ENCODE measurements around the gene BCL2A1.
A peak's percentile ranks its signal among the peaks of the same experiment; 100 is the strongest.
"Not testable (repeated sequence)": the region's sequence is repeated elsewhere in the genome, so short reads cannot be mapped to it uniquely, and the experiment has no call there.

Gene BCL2A1

DNA sequence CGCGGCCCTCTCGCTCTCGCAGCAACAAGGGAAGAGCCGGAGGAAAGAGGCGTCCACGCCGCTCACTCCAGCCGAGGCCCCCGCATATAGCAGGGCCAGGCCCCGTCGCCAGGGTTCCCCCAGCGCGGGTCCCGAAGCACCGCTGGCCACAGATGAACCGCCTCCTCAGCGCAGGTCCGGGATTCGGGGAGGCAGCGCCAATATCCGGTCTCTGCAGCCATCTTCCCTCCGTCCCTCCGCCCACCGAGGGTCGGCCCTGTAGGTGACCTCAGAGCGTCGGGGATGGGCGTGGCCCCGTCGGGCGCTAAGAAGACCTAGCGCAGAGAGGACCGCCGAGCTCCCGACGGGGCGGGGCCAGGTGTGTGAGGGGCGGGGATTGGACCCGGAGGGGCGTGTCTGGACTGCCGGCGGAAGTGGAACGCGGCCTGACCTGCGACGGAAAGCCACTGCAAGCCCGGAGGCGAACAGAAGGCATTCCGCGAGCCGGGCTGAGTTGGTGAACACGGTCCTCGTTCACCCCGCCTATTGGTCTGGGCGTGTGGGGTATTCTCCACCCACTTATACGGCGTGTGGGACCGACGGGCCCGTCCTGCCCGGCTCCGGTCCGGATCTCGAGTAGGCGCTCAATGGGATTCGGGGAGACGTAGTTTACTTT lies 47.4 kb downstream of the BCL2A1 start:
- peak; percentile 97 for DNase-seq (ENCODE audit: low spot score)

DNA sequence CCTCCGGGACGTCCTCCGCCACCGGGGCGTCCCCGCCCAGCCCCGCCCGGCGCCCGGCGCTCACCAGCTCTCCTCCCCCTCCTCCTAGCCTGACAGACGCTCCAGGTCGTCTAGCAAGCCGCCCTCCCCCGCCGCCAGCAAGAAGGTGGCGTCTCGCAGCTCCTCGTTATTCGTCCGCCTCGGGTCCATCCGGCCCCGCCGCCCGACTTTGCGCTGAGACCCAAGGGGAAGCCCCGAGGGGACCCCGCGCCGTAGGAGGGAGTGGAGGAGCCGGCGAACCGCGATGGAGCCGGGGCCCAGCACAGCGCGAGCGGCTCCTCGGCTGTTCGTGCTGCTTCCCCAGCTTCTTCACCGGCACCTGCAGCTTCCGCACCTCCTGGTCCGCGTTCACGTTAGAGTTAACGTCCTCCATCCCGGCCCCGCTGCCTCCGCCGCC lies 47.9 kb downstream of the BCL2A1 start:
- DNase-seq (ENCODE audit: low spot score): peak; percentile 70

DNA sequence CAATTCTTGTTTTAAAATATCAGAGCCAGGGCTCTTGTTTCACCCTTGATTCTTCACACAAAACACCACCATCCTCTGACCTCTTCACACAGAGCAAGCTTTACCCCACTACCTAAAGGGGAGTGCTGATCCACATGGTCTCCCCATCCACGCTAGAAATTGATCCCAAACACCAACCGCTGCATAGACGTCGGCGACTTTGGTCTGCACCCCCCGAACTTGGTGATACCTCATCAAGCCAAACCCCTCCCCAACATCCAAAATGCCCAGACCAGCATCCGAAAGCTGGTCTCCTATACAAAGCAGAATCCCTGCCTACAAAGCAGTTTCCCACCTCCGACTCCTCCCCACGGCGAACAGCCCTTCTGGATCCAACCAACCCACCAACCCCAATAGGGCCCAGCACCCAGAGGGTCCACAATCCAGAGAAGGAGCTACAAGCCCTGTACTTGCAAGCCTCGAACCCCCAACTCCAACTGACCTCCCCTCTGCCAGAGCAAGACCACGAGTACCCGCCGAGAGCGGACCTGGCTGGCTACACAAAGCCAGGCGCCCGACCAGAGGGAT lies 48.4 kb downstream of the BCL2A1 start:
- no peak for DNase-seq (ENCODE audit: low spot score)

DNA sequence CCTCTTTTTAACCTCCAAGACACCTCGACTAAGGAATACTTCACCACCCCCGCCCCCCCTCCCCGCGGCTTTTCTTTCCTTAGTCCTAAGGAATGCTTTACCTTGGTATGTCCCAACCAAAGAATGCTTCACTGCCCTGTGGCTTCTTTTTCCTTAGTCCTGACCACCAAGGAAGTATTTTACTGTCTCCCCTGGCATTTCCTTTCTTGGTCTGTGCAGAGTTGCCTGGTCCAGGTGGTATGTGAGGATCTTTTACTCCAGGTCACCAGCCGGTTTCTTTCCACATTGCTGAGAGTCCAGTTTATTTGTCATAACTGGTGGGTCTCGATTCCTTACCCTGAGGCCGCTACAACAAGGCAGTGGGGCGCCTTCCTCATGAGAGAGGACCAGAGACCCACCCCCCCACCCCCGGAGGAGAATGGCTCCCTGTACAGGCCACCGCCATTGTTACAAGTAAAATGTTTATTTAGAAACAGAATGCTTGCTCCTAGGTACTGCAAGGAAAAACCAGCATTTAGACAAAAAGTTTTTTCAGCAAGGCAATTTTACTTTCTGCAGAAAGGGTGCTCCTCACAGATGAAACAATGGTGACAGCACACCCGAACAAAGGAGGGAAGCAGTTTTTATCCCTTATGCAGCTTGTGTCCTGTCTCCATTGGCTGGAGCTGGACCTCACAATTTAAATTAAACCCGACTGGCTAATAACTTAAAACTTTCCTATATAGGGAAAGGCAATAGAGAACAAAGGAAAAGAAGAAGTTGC lies 51.1 kb downstream of the BCL2A1 start:
- DNase-seq (ENCODE audit: low spot score): no peak

DNA sequence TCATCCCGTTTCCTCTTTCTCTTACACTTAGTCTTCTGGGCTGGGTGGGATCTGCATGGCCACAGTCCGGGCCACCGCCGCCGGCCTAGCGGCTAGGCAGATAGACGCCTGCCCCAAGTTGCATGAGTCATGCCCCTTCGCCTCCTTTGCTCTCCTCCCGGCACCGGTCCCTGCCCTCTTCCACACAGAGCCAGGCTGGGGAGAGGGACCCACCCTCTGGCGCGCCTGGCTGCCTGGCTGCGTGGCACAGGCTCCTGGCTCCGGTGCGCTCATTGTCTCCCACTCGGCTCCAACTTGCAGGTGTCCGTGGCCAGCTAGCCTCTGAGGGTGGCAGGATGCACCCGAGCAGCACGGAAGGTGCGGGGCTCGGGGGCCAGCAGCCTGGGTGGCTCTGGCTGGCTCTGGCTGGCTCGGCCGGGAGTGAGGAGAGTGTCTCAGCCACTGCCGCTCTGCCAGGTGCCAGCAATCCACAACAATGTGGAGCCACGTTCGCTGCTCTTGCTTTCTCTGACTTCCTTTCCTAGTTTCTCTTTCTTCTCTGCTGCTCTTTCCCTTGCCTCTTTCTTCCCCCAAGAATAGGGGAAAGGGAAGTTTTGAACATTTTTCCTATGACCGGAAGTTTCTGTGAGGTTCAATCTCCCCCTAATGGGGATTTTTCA lies 51.8 kb downstream of the BCL2A1 start:
- DNase-seq (ENCODE audit: low spot score): no peak

DNA sequence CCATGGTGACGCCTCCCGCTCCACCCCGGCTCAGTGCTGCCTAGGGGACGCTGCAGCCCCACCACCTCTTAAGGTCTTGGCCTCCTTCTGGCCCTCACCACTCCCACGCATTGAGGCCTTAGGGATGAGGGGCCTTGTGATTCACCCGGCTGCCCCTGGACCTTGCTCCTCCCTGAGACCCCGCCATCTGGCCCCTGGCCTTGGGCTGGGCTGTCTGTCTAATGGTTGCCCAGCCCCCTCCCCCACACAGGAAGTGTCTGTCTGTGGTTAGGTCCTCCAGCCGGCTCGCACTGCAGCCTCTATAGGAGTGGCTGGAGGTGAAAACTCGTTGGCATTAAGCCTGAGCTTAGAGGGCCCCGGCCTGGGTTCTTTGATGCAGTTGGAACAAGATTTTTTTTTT lies 52.7 kb downstream of the BCL2A1 start:
- no peak for DNase-seq (ENCODE audit: low spot score)

DNA sequence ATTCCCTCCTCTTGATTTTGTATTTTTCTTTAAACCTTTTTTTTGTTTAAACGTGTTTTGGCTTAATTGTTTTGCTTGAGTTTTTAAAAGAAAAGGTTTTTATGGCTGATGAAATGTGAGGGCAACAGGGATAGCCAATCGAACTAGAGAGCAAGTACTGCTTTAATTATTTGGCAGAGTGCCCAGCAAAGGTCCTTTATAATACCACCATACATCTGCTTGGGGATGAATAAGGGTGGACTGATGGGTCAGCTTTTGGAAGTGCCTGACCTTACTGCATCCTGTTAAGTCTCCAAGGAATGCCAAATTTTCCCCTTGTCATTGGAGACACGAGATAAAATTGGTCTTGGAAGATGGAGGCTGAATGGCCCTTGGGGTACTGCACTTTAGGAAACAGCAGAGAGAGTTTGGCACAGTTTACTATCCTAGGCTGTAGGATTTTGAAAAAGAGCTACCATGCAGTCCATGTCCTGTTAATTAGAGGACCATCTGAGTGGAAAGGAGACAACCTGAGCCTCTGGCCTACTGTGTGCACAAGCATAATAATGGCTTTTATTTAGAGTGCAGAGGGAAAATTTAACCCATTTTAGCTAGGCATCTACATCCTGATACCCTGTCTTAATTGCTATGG lies 54.4 kb downstream of the BCL2A1 start:
- no peak for DNase-seq (ENCODE audit: low spot score)

DNA sequence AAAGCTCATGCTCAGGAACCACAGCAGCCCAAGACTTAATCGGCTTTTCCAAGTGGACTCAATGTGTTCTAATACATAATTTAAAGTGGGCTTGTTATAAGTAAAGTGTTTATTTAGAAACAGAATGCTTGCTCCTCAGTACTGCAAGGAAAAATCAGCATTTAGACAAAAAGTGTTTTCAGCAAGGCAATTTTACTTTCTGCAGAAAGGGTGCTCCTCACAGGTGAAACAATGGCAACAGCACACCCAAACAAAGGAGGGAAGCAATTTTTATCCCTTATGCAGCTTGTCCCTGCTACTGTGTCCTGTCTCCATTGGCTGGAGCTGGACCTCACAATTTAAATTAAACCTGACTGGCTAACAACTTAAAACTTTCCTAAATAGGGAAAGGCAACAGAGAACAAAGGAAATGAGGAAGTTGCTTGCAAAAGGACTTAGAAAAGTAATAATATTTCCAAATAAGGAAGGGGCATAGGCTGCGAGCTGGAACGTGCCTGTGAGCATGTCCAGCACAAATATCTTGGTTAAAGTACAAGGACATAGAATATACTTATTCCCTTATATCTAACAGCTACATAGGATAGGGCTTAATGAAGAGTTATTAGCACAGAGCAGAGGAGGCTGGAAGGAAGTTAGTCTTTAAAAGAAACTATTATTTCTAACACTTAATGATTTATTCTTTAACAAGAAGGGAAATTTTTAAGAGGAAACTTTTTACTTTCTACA lies 55.1 kb downstream of the BCL2A1 start:
- DNase-seq (ENCODE audit: low spot score): not testable (repeated sequence)

DNA sequence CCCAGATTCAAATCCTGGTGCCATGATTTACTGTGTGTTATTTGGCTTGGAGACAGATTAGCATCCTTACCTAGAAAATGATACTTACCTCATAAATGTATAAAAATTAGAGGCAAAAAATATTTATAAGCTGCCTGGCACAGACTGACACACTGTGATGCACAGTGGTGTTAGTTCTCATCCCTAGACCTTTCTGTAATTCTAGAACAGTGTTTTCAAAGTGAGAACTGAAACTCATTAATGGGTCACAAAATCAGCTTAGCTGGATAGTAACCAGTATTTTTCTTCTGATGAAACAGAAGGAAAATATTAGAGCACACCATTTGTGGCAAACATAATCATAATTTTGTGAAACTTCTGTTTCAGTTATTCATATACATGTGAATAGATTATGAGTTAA lies 56.3 kb downstream of the BCL2A1 start:
- DNase-seq (ENCODE audit: low spot score): no peak

Data from AG08395 (cell line).